Spleen (tissue), 11 donors: ENCODE data around the gene POP4. TPM values are rescaled to one million over a fixed set of nuclear protein-coding genes. Genes with fewer than 3 reads are reported as not detected.
A peak's percentile ranks its signal among the peaks of the same experiment; 100 is the strongest.

Experiments
- DNase-seq: peaks from one replicate; pipeline ENCODE4 v3.0.0-alpha.2; 2020
- H3K27ac ChIP-seq, 8 donors: fragments of 200-600 bp; sonication (generic) in 7 of 8; 1 replicate in 4 of 8; 2 replicates in 4 of 8; pipeline versions ENCODE4 v1.5.0 to v1.8.0; 2016 to 2021; ENCODE audit warnings: inconsistent platforms in 4 of 8, mild to moderate bottlenecking in 4 of 8, moderate library complexity in 1 of 8
- H3K27me3 ChIP-seq, 7 donors: fragments of 200-600 bp; sonication (generic) in 6 of 7; replicated peaks in 1 of 7; 1 replicate in 4 of 7; 2 replicates in 3 of 7; pipeline versions ENCODE4 v1.5.0 to v1.8.0; 2016 to 2021; ENCODE audit warnings: inconsistent platforms in 3 of 7, mild to moderate bottlenecking in 1 of 7
- H3K36me3 ChIP-seq, 6 donors: fragments of 200-600 bp; sonication (generic) in 5 of 6; 1 replicate in 4 of 6; 2 replicates in 2 of 6; pipeline versions ENCODE4 v1.5.0 to v1.8.0; 2016 to 2021; ENCODE audit warnings: inconsistent platforms in 2 of 6
- H3K4me1 ChIP-seq, 6 donors: fragments of 200-600 bp; sonication (generic) in 5 of 6; 1 replicate in 3 of 6; 2 replicates in 3 of 6; pipeline versions ENCODE4 v1.5.0 to v1.8.0; 2016 to 2021; ENCODE audit warnings: inconsistent platforms in 3 of 6
- H3K4me3 ChIP-seq, 8 donors: fragments of 200-600 bp; sonication (generic) in 7 of 8; 1 replicate in 4 of 8; 2 replicates in 4 of 8; pipeline versions ENCODE4 v1.5.0 to v1.8.0; 2016 to 2021; ENCODE audit warnings: inconsistent platforms in 4 of 8, mild to moderate bottlenecking in 4 of 8, moderate library complexity in 2 of 8
- H3K9me3 ChIP-seq, 8 donors: fragments of 200-600 bp; sonication (generic) in 7 of 8; 1 replicate in 4 of 8; 2 replicates in 4 of 8; pipeline versions ENCODE4 v1.5.0 to v1.8.0; 2016 to 2021; ENCODE audit warnings: inconsistent platforms in 4 of 8
- CTCF ChIP-seq, 11 experiments: fragments of 200-600 bp in 7 of 11; fragments of 450-650 bp in 4 of 11; sonication (generic) in 4 of 11; IDR thresholded peaks in 8 of 11; conservative IDR thresholded peaks in 3 of 11; 1 replicate in 7 of 11; 2 replicates in 4 of 11; pipeline versions ENCODE4 v1.4.0 to v1.8.0; 2016 to 2021; ENCODE audit warnings: antibody characterized with exemption in 11 of 11, inconsistent platforms in 4 of 11, mild to moderate bottlenecking in 1 of 11
- POLR2A ChIP-seq, 3 donors: fragments of 450-650 bp; IDR thresholded peaks; one replicate each; pipeline ENCODE4 v1.5.1; 2017; ENCODE audit warnings: antibody characterized with exemption in 3 of 3, mild to moderate bottlenecking in 1 of 3
- POLR2AphosphoS5 ChIP-seq, 3 donors: sonication (generic); formaldehyde crosslinking; IDR thresholded peaks; one replicate each; pipeline ENCODE4 v1.5.1; 2017; ENCODE audit warnings: antibody characterized with exemption in 3 of 3
- WGBS, 5 donors: extraction: QIAGEN DNeasy Blood & Tissue Kit in 3 of 5; methylation state at CpG; one replicate each; pipeline versions ENCODE4 v1.1.5 to v1.1.7; 2013 to 2018; 5-methylcytosine and 5-hydroxymethylcytosine counted together
- intact Hi-C: fragments of 100-400 bp; cut with DNase I; formaldehyde crosslinking; loops from one replicate; pipeline ENCODE4 v1.15.0; 2023; ENCODE audit warnings: low total_unique reads
- polyA plus RNA-seq, 3 donors: library from polyadenylated mRNA; stranded (reverse); fragments of 200-250 nt; gene quantifications; one replicate each; pipeline ENCODE4 v1.2.1, GENCODE V29; 2013
- total RNA-seq, 7 donors: library from RNA; depleted of rRNA in 3 of 7; stranded (reverse); fragments of >200 nt in 3 of 7; fragmentation: NEBNext Ultra II Directional in 4 of 7; extraction: Animal tissue kit (Norgen Biotek cat#: 25700) in 4 of 7; gene quantifications; one replicate each; pipeline versions ENCODE4 v1.1.0 to v1.2.1, GENCODE V29; 2016 to 2021
- donor health status: healthy with polysubstance abuse.
- donor health status: DM: no; HTN: no; CAD: no; lungs with moderate emphysema.
- donor health status: DM: no; HTN: no; CAD: no.
- donor health status: Bipolar disorder and iron deficiency.
- donor health status: healthy.
- donor health status: DM: no; HTN: no; CAD: no.
- donor health status: DM: yes; HTN: yes; CAD: no.

Gene POP4
- total and polyA plus RNA-seq, 10 donors: 49.3 to 73.1 (median 61.5) TPM

DNA sequence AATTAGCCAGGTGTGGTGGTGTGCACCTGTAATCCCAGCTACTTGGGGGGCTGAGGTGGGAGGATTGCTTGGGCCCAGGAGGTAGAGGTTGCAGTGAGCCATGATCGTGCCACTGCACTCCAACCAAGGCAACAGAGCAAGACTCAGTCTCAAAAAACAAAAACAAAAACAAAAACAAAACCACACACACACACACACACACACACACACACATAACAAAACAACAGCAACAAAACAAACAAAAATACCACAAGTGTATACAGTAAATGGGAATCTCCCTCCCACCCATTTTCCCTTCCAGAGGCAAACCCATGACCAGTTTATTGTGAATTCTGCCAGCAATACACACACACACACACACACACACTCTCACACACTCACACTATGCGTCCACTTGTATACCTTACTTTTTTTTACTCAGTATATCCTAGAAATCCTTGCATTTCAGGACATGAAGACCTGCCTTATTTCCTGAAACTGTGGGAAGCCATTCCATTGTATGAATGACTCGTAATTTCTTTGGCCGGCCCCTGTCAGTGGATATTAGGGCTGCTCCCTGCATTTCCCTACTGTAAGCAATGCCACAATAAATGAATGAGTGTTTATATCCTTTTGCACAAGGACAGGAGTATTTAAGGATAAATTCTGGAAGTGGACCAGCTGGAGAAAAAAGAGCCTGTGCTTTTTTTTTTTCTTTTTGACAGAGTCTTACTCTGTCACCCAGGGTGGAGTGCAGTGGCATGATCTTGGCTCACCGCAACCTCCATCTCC lies 52.3 kb downstream of the POP4 start:
- H3K9me3 ChIP-seq: peaks cover 0 to 7% (median 0%) of the 10 kb centered on the region in 8 donors
- H3K27me3 ChIP-seq: no peaks in the 10 kb centered on the region
- no peaks in the 10 kb centered on the region for H3K36me3 ChIP-seq
- intact Hi-C loops: no loop called here
- no peak overlapping the region for H3K27ac ChIP-seq
- WGBS, 5 donors: 76 to 87% (median 81%) methylated on average over 5 of the region's 5 CpGs
- no peak for DNase-seq
- no peak overlapping the region for H3K4me3 ChIP-seq
- H3K4me1 ChIP-seq: peaks cover 0 to 19% (median 12%) of the 10 kb centered on the region in 6 donors
- no peak for TF ChIP-seq POLR2AphosphoS5 (IDR thresholded peaks at IDR 0.05)
- TF ChIP-seq POLR2A (IDR thresholded peaks at IDR 0.05): no peak

DNA sequence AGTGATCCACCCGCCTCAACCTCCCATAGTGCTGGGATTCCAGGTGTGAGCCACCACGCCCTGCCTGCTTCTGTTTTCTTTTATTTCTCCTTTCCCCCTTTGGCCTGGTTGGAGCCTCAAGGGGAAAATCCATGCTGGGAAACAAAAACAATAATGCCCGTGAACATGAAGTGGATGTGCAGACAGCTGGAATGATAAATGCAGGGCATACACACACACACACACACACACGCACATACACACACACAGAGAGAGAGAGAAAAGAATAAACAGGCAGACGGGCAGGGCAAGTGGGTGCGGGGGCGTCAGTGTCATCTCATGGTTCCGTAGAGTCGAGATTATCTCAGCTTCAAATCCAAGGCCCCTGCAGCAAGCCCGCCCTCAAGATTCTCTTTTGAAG lies 54.8 kb downstream of the POP4 start:
- DNase-seq: peak; percentile 17
- 68 to 84% (median 76%) methylated on average over 10 of the region's 10 CpGs for WGBS, 5 donors
- Histone ChIP-seq H3K27me3 (no peaks in the 10 kb centered on the region), H3K9me3 (no peaks in the 10 kb centered on the region), H3K27ac (no peak overlapping the region), H3K36me3 (no peaks in the 10 kb centered on the region), H3K4me3 (no peak overlapping the region), H3K4me1 (peaks cover 5 to 38% (median 24%) of the 10 kb centered on the region in 6 donors)
- intact Hi-C loops: loop anchor here (10.0 kb wide), 2 partner anchors 46 to 54 kb away; partner anchors contain the start of gene C19orf12
- no peak for TF ChIP-seq POLR2A (IDR thresholded peaks at IDR 0.05)

GRCh38 chr19:29662278-29662603 lies 56.2 kb downstream of the POP4 start:
- no peak for DNase-seq
- Histone ChIP-seq H3K4me3 (no peak overlapping the region), H3K27ac (peak overlapping the region in 5 of 8 donors; percentile 26 to 55 (median 33)), H3K27me3 (no peaks in the 10 kb centered on the region), H3K36me3 (no peaks in the 10 kb centered on the region), H3K9me3 (no peaks in the 10 kb centered on the region), H3K4me1 (peaks cover 13 to 52% (median 39%) of the 10 kb centered on the region in 6 donors)
- TF ChIP-seq POLR2A (IDR thresholded peaks at IDR 0.05) (no peak), POLR2AphosphoS5 (IDR thresholded peaks at IDR 0.05) (no peak), CTCF (IDR thresholded peaks at IDR 0.05 in 8 of 11, conservative IDR thresholded peaks at IDR 0.05 in 3 of 11) (no peak)
- intact Hi-C loops: loop anchor here (10.0 kb wide), 2 partner anchors 47 to 53 kb away; partner anchors contain the start of gene C19orf12
- 44 to 71% (median 61%) methylated on average over 1 of the region's 1 CpG for WGBS, 5 donors

DNA sequence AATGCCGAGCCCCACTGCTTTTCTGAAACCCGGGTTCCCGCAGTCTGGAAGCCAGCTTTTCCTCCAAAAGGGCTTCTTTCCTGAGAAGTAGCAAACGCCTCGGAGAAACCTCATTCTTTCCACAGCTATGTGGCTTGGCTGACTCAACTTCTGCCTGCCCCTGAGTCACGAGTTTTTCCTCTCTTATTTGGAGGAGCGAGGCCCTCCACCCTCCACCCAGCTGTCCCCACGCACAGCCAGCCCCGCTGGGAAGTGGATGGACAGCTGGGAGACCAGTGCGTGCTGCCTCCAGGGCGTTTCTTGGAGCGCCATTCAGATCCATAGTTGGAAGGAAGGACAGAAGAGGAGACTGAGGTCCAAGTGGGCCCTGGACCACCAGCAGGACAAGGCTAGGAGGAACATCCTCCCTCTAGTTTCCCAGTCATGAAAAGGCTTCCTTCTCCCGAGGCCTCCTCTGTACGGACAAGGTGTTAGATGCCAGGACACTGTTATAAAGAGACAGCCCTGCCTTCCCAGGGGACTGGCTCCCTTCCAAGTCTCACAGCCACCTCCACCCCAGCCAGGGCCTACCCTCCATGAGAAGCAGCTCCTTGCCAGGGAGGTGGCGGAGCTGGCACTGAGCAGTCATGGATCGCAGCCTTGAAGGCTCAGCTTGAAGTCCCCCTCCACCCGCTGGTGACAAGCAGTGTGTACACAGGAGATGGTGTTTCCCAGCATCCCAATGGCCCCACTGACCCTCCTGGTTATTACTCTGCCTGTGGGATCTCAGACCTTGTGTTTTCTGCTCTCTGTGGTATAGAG lies 56.7 kb downstream of the POP4 start:
- intact Hi-C loops: loop anchor here (10.0 kb wide), 2 partner anchors 48 to 52 kb away; partner anchors contain the start of gene C19orf12
- H3K4me1 ChIP-seq: peaks cover 19 to 58% (median 44%) of the 10 kb centered on the region in 6 donors
- H3K27me3 ChIP-seq: no peaks in the 10 kb centered on the region
- DNase-seq: peak; percentile 78
- no peaks in the 10 kb centered on the region for H3K9me3 ChIP-seq
- 61 to 82% (median 76%) methylated on average over 15 to 17 of the region's 17 CpGs for WGBS, 5 donors
- TF ChIP-seq POLR2AphosphoS5 (IDR thresholded peaks at IDR 0.05): peak in 1 of 3 donors; percentile 36
- no peak for TF ChIP-seq CTCF (IDR thresholded peaks at IDR 0.05 in 8 of 11, conservative IDR thresholded peaks at IDR 0.05 in 3 of 11)
- peak overlapping the region in 6 of 8 donors; percentile 17 to 55 (median 30) for H3K27ac ChIP-seq
- H3K36me3 ChIP-seq: no peaks in the 10 kb centered on the region
- H3K4me3 ChIP-seq: no peak overlapping the region
